ENCODE results near the gene PSTPIP2.

GRCh38 chr18:46099463-46099862 is 27.4 kb upstream of the PSTPIP2 start:
- TF ChIP-seq POLR2A (IDR thresholded peaks at IDR 0.05; ENCODE audit: low read length) (no peak), GATA1 (IDR thresholded peaks at IDR 0.05; ENCODE audit: low read depth, low read length) (no peak)

All from erythroblast (primary cell).